Activated CD4-positive, alpha-beta T cell treated with anti-CD3 and anti-CD28 coated beads, Interleukin-2, amount 10 ng/mL, durations not matched to agents 7 days and 5 days (primary cell): ENCODE measurements around the gene UIMC1. TPM values are rescaled to one million over a fixed set of nuclear protein-coding genes. Genes with fewer than 3 reads are reported as not detected.

ENCODE experiments used
- CTCF ChIA-PET: fragments of 350-600 bp; sonication (Branson Sonifier 250); formaldehyde crosslinking; loops from one replicate; lab custom pipeline; 2021; ENCODE audit warnings: antibody characterized with exemption; lab: Charles Lee
- POLR2A ChIA-PET: fragments of 350-600 bp; sonication (Branson Sonifier 250); formaldehyde crosslinking; loops from one replicate; lab custom pipeline; 2021; ENCODE audit warnings: antibody characterized with exemption; lab: Charles Lee
- DNase-seq: peaks from one replicate; pipeline ENCODE4 v3.0.0-alpha.2; 2020
- H3K27ac Mint-ChIP-seq: one replicate; pipeline ENCODE4 v1.8.0; 2021; ENCODE audit warnings: mild to moderate bottlenecking, moderate library complexity, mixed read lengths
- H3K27me3 Mint-ChIP-seq: one replicate; pipeline ENCODE4 v1.8.0; 2021; ENCODE audit warnings: mixed read lengths
- H3K36me3 Mint-ChIP-seq: one replicate; pipeline ENCODE4 v1.8.0; 2021; ENCODE audit warnings: low read depth, mixed read lengths
- H3K4me1 Mint-ChIP-seq: one replicate; pipeline ENCODE4 v1.8.0; 2021; ENCODE audit warnings: mixed read lengths
- H3K4me3 Mint-ChIP-seq: one replicate; pipeline ENCODE4 v1.8.0; 2021; ENCODE audit warnings: mild to moderate bottlenecking, moderate library complexity, mixed read lengths
- H3K9me3 Mint-ChIP-seq: one replicate; pipeline ENCODE4 v1.8.0; 2021; ENCODE audit warnings: mixed read lengths
- total RNA-seq, 2 experiments: library from RNA; stranded (reverse); gene quantifications; one replicate each; pipeline ENCODE4 v1.2.3, GENCODE V29; 2021

The UIMC1 gene
- total RNA-seq, 2 experiments from 2014 or later, result 49.3 to 53.0 TPM

DNA sequence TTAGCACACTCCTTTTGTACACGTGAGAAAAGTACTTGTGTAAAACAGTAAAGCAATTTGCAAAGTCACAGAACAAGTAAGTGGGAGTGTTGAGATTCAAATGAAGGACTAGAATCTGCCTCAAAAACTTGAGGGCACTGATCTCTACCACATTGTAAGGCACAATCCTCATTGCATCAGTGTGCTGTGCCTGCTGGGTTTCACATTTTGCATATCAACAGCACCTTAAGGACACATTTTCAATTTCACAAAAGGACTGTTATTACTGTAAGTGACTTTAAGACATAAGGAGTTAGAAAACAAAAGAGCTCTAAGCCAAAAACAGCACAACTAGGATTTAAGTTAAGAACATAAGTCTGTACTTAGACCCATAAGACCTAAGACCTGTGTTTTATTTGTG lies 62.8 kb downstream of the UIMC1 start:
- DNase-seq, result no peak
- Mint-ChIP-seq H3K9me3 (no peaks in the 10 kb centered on the region), H3K27ac (no peak overlapping the region), H3K4me1 (peaks cover 2% of the 10 kb centered on the region), H3K36me3 (peaks cover 40% of the 10 kb centered on the region), H3K27me3 (no peaks in the 10 kb centered on the region), H3K4me3 (no peak overlapping the region)
- POLR2A ChIA-PET, result no interaction called here
- CTCF ChIA-PET, result no interaction called here

DNA sequence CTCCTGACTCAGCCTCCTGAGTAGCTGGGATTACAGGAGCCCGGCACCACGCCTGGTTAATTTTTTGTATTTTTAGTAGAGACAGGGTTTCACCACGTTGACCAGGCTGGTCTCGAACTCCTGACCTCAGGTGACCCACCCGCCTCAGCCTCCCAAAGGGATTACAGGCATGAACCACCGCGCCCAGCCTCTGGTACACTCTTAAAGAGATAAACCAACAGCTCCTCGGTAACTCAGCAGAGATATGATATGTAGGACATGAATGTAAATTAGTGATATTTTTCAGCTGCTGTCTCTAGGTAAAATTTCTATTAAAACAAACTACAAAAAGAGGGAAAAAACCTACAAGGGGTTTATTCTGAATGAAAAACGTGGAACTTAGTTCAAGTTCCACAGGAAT lies 64.6 kb downstream of the UIMC1 start:
- Mint-ChIP-seq H3K27ac (no peak overlapping the region), H3K36me3 (peaks cover 38% of the 10 kb centered on the region), H3K4me3 (no peak overlapping the region), H3K27me3 (no peaks in the 10 kb centered on the region), H3K4me1 (peaks cover 2% of the 10 kb centered on the region), H3K9me3 (no peaks in the 10 kb centered on the region)
- POLR2A ChIA-PET, result no interaction called here
- CTCF ChIA-PET, result no interaction called here
- no peak for DNase-seq

DNA sequence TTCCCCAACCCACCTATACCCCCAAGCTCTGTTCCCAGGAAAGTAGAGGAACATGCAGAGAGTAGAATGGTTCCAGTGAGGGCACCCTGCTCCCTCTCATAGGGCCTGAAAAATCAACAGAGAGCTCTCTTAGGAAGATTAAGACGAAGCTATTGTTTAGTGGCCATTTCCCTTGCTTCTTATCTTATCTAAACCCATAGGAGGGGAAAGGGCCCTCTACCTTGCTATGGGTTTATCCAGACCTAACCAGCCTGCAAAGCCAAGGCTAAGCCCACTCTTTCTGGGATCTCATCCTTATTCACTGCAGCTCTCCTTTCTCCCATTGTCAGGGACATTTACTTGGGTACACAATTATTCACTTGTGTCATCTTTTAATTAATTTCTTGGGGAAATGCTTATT lies 68.1 kb downstream of the UIMC1 start:
- H3K36me3 Mint-ChIP-seq, result peaks cover 33% of the 10 kb centered on the region
- H3K27me3 Mint-ChIP-seq, result no peaks in the 10 kb centered on the region
- ChIA-PET CTCF (interaction anchor here (0.7 to 1.6 kb wide), 4 partner anchors 10 to 244 kb away, joined by 3 to 6 read pairs (median 3); no protein-coding TSS in a partner anchor), POLR2A (no interaction called here)
- H3K9me3 Mint-ChIP-seq, result no peaks in the 10 kb centered on the region
- no peak overlapping the region for H3K27ac Mint-ChIP-seq
- no peak overlapping the region for H3K4me3 Mint-ChIP-seq
- no peak for DNase-seq
- no peaks in the 10 kb centered on the region for H3K4me1 Mint-ChIP-seq

- CTCF ChIA-PET, result no interaction called here
- DNase-seq, result no peak
- POLR2A ChIA-PET, result no interaction called here
- Mint-ChIP-seq H3K4me1 (peaks cover 3% of the 10 kb centered on the region), H3K27me3 (no peaks in the 10 kb centered on the region), H3K27ac (no peak overlapping the region), H3K36me3 (peaks cover 36% of the 10 kb centered on the region), H3K4me3 (no peak overlapping the region), H3K9me3 (no peaks in the 10 kb centered on the region)
Measured at GRCh38 chr5:176935017-176935416, 71.6 kb downstream of the UIMC1 start.

DNA sequence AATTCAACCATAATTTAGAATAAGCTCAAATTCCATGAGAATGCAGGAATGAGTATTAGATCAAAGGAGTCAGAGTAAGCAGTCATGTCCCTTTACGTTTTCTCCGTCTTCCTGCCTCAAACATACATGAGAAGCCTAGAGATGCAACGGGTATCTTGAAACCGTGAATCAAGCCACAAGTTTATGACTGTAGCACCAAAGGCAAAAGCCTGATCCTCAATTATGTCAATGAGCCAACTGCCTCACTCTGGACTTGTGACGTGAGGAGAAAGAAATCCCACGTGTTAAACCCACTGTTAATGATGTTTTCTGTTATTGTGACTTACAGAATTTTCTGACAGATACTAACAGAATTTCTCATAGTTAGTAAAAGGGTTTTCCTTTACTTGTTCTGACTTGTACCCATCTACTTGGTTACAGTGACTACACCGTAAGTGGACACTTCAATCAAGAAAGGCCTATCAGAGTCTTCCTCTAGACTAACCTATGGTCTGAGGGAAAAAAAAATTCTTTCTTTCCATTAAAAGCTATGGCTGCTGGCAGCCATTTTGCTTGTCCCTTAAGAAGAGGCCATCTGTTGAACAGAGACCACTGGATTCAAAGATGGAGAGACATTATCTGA lies 72.2 kb downstream of the UIMC1 start:
- CTCF ChIA-PET, result no interaction called here
- Mint-ChIP-seq H3K27ac (no peak overlapping the region), H3K27me3 (no peaks in the 10 kb centered on the region), H3K4me3 (no peak overlapping the region), H3K4me1 (peaks cover 8% of the 10 kb centered on the region), H3K36me3 (peaks cover 37% of the 10 kb centered on the region), H3K9me3 (no peaks in the 10 kb centered on the region)
- no peak for DNase-seq
- POLR2A ChIA-PET, result no interaction called here

DNA sequence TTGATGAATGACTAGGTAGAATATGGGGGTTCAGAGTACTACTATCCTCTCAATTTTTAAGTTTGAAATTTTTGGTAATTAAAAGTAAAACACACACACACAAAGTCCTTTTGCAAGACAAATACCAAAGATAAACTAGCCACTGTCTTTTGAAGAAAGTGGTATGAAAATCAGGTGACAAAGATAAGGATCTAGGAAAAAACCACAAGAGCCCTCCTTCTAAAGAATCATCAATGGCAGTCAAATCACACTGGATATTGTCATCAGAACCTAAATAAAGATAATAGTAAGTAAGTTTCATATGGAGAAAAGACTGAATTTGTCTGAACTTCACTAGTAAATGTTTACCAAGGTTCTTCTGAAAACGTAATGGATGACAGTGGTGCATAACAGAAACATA lies 76.9 kb downstream of the UIMC1 start:
- no peak for DNase-seq
- Mint-ChIP-seq H3K36me3 (peaks cover 22% of the 10 kb centered on the region), H3K4me1 (peaks cover 9% of the 10 kb centered on the region), H3K27me3 (no peaks in the 10 kb centered on the region), H3K4me3 (no peak overlapping the region), H3K9me3 (no peaks in the 10 kb centered on the region), H3K27ac (peak overlapping the region; percentile 31)
- ChIA-PET CTCF (interaction anchor here (1.0 kb wide), 1 partner anchor 17 kb away, joined by 4 read pairs; no protein-coding TSS in a partner anchor), POLR2A (no interaction called here)

GRCh38 chr5:176927562-176927961 lies 79.0 kb downstream of the UIMC1 start:
- no peak overlapping the region for H3K27ac Mint-ChIP-seq
- no peak overlapping the region for H3K4me3 Mint-ChIP-seq
- peaks cover 15% of the 10 kb centered on the region for H3K36me3 Mint-ChIP-seq
- ChIA-PET POLR2A (interaction anchor here (1.0 kb wide), 1 partner anchor 12 kb away, joined by 3 read pairs; no protein-coding TSS in a partner anchor), CTCF (interaction anchor here (1.3 kb wide), 1 partner anchor 10 kb away, joined by 3 read pairs; no protein-coding TSS in a partner anchor)
- H3K9me3 Mint-ChIP-seq, result no peaks in the 10 kb centered on the region
- H3K27me3 Mint-ChIP-seq, result no peaks in the 10 kb centered on the region
- peaks cover 9% of the 10 kb centered on the region for H3K4me1 Mint-ChIP-seq
- DNase-seq, result no peak

GRCh38 chr5:176922817-176923216 lies 83.8 kb downstream of the UIMC1 start:
- Mint-ChIP-seq H3K36me3 (peaks cover 15% of the 10 kb centered on the region), H3K4me3 (no peak overlapping the region), H3K27me3 (no peaks in the 10 kb centered on the region), H3K4me1 (no peaks in the 10 kb centered on the region), H3K27ac (no peak overlapping the region), H3K9me3 (no peaks in the 10 kb centered on the region)
- DNase-seq, result no peak
- CTCF ChIA-PET, result no interaction called here
- POLR2A ChIA-PET, result no interaction called here

GRCh38 chr5:176921714-176922113 lies 84.9 kb downstream of the UIMC1 start:
- Mint-ChIP-seq H3K9me3 (no peaks in the 10 kb centered on the region), H3K4me3 (no peak overlapping the region), H3K27me3 (no peaks in the 10 kb centered on the region), H3K36me3 (peaks cover 15% of the 10 kb centered on the region), H3K27ac (no peak overlapping the region), H3K4me1 (peaks cover 4% of the 10 kb centered on the region)
- DNase-seq, result no peak
- ChIA-PET CTCF (no interaction called here), POLR2A (no interaction called here)

DNA sequence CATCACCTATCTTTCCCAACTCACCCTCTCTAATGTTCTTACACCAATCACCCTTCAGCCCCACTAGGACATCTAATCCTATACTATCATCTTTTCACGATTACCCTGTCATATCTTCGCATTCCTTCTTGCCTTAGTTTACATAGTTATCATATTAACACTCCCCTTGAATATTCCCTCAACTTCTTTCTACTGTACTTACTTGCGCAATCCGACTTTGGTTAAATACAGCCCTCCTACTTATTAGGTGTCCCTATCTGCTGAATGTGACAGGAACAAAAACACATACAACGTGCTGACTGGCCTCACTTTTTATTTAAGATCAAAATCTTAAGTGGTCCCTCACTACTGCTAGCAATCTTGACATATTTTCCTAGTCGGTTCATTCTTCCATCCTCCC lies 88.0 kb downstream of the UIMC1 start:
- CTCF ChIA-PET, result no interaction called here
- peaks cover 22% of the 10 kb centered on the region for H3K36me3 Mint-ChIP-seq
- H3K4me1 Mint-ChIP-seq, result peaks cover 10% of the 10 kb centered on the region
- no peaks in the 10 kb centered on the region for H3K9me3 Mint-ChIP-seq
- POLR2A ChIA-PET, result no interaction called here
- DNase-seq, result no peak
- no peak overlapping the region for H3K4me3 Mint-ChIP-seq
- no peaks in the 10 kb centered on the region for H3K27me3 Mint-ChIP-seq
- no peak overlapping the region for H3K27ac Mint-ChIP-seq

- no peak overlapping the region for H3K27ac Mint-ChIP-seq
- peaks cover 10% of the 10 kb centered on the region for H3K4me1 Mint-ChIP-seq
- CTCF ChIA-PET, result interaction anchor here (1.1 to 1.6 kb wide), 2 partner anchors 21 to 257 kb away, joined by 3 to 4 read pairs; no protein-coding TSS in a partner anchor
- DNase-seq, result no peak
- POLR2A ChIA-PET, result no interaction called here
- no peak overlapping the region for H3K4me3 Mint-ChIP-seq
- no peaks in the 10 kb centered on the region for H3K9me3 Mint-ChIP-seq
- peaks cover 20% of the 10 kb centered on the region for H3K36me3 Mint-ChIP-seq
- H3K27me3 Mint-ChIP-seq, result no peaks in the 10 kb centered on the region
Measured at GRCh38 chr5:176916337-176916736, 90.2 kb downstream of the UIMC1 start.

- CTCF ChIA-PET, result interaction anchor here (1.1 kb wide), 1 partner anchor 257 kb away, joined by 4 read pairs; no protein-coding TSS in a partner anchor
- no peak for DNase-seq
- Mint-ChIP-seq H3K9me3 (no peaks in the 10 kb centered on the region), H3K27ac (no peak overlapping the region), H3K36me3 (peaks cover 18% of the 10 kb centered on the region), H3K4me3 (no peak overlapping the region), H3K4me1 (peaks cover 10% of the 10 kb centered on the region), H3K27me3 (no peaks in the 10 kb centered on the region)
- POLR2A ChIA-PET, result no interaction called here
Measured at GRCh38 chr5:176915906-176916305, 90.7 kb downstream of the UIMC1 start.

GRCh38 chr5:176912115-176912514 lies 94.5 kb downstream of the UIMC1 start:
- ChIA-PET POLR2A (no interaction called here), CTCF (interaction anchor here (0.7 to 3.0 kb wide), 3 partner anchors 10 to 74 kb away, joined by 4 to 10 read pairs (median 5); no protein-coding TSS in a partner anchor)
- H3K4me3 Mint-ChIP-seq, result no peak overlapping the region
- DNase-seq, result no peak
- peaks cover 10% of the 10 kb centered on the region for H3K4me1 Mint-ChIP-seq
- no peaks in the 10 kb centered on the region for H3K9me3 Mint-ChIP-seq
- H3K27ac Mint-ChIP-seq, result no peak overlapping the region
- H3K27me3 Mint-ChIP-seq, result no peaks in the 10 kb centered on the region
- H3K36me3 Mint-ChIP-seq, result peaks cover 24% of the 10 kb centered on the region
